GM23338 (cell line): ENCODE data around the gene KRT38.

Experiments
- CREB1 ChIP-seq: fragments of 250-450 bp; sonication (Bioruptor Pico); IDR thresholded peaks from 2 replicates; pipeline ENCODE4 v1.5.0; 2020; ENCODE audit warnings: low read depth, mild to moderate bottlenecking, moderate library complexity
- EZH2 ChIP-seq: fragments of 200-600 bp; sonication (generic); IDR thresholded peaks from one replicate; pipeline ENCODE4 v1.8.0; 2017; ENCODE audit warnings: antibody characterized with exemption, mild to moderate bottlenecking, low read depth; ENCODE audit not compliant: unreplicated experiment
- EZH2phosphoT487 ChIP-seq: fragments of 200-600 bp; sonication (generic); IDR thresholded peaks from one replicate; pipeline ENCODE4 v1.8.1; 2018; ENCODE audit warnings: antibody characterized with exemption; ENCODE audit not compliant: unreplicated experiment
- POLR2AphosphoS5 ChIP-seq: IDR thresholded peaks from 2 replicates; pipeline ENCODE4 v1.6.1; 2016; ENCODE audit warnings: antibody characterized with exemption, low read depth
- STAT1 ChIP-seq: IDR thresholded peaks from one replicate; pipeline ENCODE4 v1.6.1; 2016; ENCODE audit warnings: antibody characterized with exemption; ENCODE audit not compliant: unreplicated experiment
- ZNF331 ChIP-seq: fragments of 250-450 bp; sonication (Bioruptor Pico); IDR thresholded peaks from 2 replicates; pipeline ENCODE4 v1.5.0; 2020; ENCODE audit warnings: low read depth, mild to moderate bottlenecking, moderate library complexity
- TF ChIP-seq, protein P1 (sequence below), 2 experiments: fragments of 200-600 bp in 1 of 2; sonication (generic) in 1 of 2; conservative IDR thresholded peaks; 2 replicates each; pipeline versions ENCODE4 v1.5.1 to v1.6.1; 2016 to 2017; ENCODE audit warnings: antibody characterized with exemption in 2 of 2, low read depth in 2 of 2, mild to moderate bottlenecking in 2 of 2, moderate library complexity in 1 of 2
- TF ChIP-seq, protein P2 (sequence below): IDR thresholded peaks from one replicate; pipeline ENCODE4 v1.6.1; 2018; ENCODE audit warnings: antibody characterized with exemption; ENCODE audit not compliant: unreplicated experiment

DNA sequence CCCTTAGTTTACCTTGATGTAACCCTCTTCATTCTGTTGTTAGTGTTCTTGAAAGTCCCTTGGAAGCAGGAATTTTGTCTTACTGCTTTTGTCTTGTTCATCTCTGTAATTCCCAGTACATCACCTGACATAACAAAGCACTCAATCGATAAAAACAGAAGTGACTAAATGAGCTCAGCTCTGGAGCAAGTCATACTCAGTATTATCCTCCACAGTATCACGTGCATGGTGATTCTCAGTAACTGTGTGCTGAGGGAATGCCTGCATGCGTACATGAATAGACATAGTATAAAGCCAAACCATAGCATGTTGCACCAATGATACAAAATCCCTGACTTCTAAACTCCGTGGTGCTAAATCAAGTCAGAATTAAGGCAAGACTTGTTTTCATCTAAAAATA lies 7.2 kb downstream of the KRT38 start:
- TF ChIP-seq, protein P1, sequence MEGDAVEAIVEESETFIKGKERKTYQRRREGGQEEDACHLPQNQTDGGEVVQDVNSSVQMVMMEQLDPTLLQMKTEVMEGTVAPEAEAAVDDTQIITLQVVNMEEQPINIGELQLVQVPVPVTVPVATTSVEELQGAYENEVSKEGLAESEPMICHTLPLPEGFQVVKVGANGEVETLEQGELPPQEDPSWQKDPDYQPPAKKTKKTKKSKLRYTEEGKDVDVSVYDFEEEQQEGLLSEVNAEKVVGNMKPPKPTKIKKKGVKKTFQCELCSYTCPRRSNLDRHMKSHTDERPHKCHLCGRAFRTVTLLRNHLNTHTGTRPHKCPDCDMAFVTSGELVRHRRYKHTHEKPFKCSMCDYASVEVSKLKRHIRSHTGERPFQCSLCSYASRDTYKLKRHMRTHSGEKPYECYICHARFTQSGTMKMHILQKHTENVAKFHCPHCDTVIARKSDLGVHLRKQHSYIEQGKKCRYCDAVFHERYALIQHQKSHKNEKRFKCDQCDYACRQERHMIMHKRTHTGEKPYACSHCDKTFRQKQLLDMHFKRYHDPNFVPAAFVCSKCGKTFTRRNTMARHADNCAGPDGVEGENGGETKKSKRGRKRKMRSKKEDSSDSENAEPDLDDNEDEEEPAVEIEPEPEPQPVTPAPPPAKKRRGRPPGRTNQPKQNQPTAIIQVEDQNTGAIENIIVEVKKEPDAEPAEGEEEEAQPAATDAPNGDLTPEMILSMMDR (conservative IDR thresholded peaks at IDR 0.05; ENCODE audit: low read depth in 2 of 2), result no peak
- TF ChIP-seq CREB1 (CRISPR knock-in tag) (no peak), POLR2AphosphoS5 (no peak), EZH2 (no peak), EZH2phosphoT487 (no peak), STAT1 (no peak), ZNF331 (no peak)
- TF ChIP-seq, protein P2, sequence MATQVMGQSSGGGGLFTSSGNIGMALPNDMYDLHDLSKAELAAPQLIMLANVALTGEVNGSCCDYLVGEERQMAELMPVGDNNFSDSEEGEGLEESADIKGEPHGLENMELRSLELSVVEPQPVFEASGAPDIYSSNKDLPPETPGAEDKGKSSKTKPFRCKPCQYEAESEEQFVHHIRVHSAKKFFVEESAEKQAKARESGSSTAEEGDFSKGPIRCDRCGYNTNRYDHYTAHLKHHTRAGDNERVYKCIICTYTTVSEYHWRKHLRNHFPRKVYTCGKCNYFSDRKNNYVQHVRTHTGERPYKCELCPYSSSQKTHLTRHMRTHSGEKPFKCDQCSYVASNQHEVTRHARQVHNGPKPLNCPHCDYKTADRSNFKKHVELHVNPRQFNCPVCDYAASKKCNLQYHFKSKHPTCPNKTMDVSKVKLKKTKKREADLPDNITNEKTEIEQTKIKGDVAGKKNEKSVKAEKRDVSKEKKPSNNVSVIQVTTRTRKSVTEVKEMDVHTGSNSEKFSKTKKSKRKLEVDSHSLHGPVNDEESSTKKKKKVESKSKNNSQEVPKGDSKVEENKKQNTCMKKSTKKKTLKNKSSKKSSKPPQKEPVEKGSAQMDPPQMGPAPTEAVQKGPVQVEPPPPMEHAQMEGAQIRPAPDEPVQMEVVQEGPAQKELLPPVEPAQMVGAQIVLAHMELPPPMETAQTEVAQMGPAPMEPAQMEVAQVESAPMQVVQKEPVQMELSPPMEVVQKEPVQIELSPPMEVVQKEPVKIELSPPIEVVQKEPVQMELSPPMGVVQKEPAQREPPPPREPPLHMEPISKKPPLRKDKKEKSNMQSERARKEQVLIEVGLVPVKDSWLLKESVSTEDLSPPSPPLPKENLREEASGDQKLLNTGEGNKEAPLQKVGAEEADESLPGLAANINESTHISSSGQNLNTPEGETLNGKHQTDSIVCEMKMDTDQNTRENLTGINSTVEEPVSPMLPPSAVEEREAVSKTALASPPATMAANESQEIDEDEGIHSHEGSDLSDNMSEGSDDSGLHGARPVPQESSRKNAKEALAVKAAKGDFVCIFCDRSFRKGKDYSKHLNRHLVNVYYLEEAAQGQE, result no peak
